Neural cell (in vitro differentiated cells): ENCODE results near the gene SNAPC2. TPM values are rescaled to one million over a fixed set of nuclear protein-coding genes. Genes with fewer than 3 reads are reported as not detected.
A peak's percentile ranks its signal among the peaks of the same experiment; 100 is the strongest.

Experiments used
- H2AFZ ChIP-seq: fragments of 200-600, 300-800 bp; sonication (generic), shearing (Covaris generic); 2 replicates; pipeline ENCODE4 v1.6.0; 2014; ENCODE audit warnings: low read depth, mild to moderate bottlenecking, antibody characterized with exemption, low read length, moderate library complexity
- H3F3A ChIP-seq: fragments of 200-600 bp; shearing (Covaris generic); 2 replicates; pipeline ENCODE4 v1.6.1; 2016; ENCODE audit warnings: mild to moderate bottlenecking, moderate library complexity, mixed read lengths, antibody characterized with exemption, low read length; ENCODE audit not compliant: insufficient read depth, poor library complexity, severe bottlenecking
- H3K27ac ChIP-seq: fragments of 200-600, 300-800 bp; sonication (generic), shearing (Covaris generic); 2 replicates; pipeline ENCODE4 v1.5.1; 2014; ENCODE audit warnings: mild to moderate bottlenecking, low read length, moderate library complexity
- H3K27me3 ChIP-seq: fragments of 300-800, 200-600 bp; sonication (generic), shearing (Covaris generic); 2 replicates; pipeline ENCODE4 v1.6.0; 2014; ENCODE audit warnings: mild to moderate bottlenecking, low read depth, low read length, moderate library complexity; ENCODE audit not compliant: insufficient read depth
- H3K36me3 ChIP-seq: fragments of 300-800, 200-600 bp; sonication (generic), shearing (Covaris generic); 2 replicates; pipeline ENCODE4 v1.5.1; 2014; ENCODE audit warnings: mild to moderate bottlenecking, antibody characterized with exemption, low read length, moderate library complexity; ENCODE audit not compliant: insufficient read depth
- H3K4me2 ChIP-seq: fragments of 300-800, 200-600 bp; sonication (generic), shearing (Covaris generic); 2 replicates; pipeline ENCODE4 v1.6.0; 2014; ENCODE audit warnings: mild to moderate bottlenecking, low read length
- H3K4me3 ChIP-seq: fragments of 300-800, 200-600 bp; sonication (generic), shearing (Covaris generic); 2 replicates; pipeline ENCODE4 v1.5.1; 2014; ENCODE audit warnings: mild to moderate bottlenecking, low read length, moderate library complexity
- H3K79me2 ChIP-seq: fragments of 200-600 bp; shearing (Covaris generic); replicated peaks from 2 replicates; pipeline ENCODE4 v1.6.0; 2014; ENCODE audit warnings: mild to moderate bottlenecking, low read length, moderate library complexity; ENCODE audit not compliant: insufficient read depth
- H3K9ac ChIP-seq: fragments of 300-800, 200-600 bp; sonication (generic), shearing (Covaris generic); 2 replicates; pipeline ENCODE4 v1.6.1; 2016; ENCODE audit warnings: mild to moderate bottlenecking, low read length, mixed read lengths
- H3K9me2 ChIP-seq: fragments of 200-600 bp; shearing (Covaris generic); 2 replicates; pipeline ENCODE4 v1.6.1; 2016; ENCODE audit warnings: mild to moderate bottlenecking, low read length, mixed read lengths; ENCODE audit not compliant: insufficient read depth
- H3K9me3 ChIP-seq: fragments of 200-600, 300-800 bp; sonication (generic), shearing (Covaris generic); 2 replicates; pipeline ENCODE4 v1.6.1; 2016; ENCODE audit warnings: mild to moderate bottlenecking, mixed run types, low read length, moderate library complexity, mixed read lengths
- H4K20me1 ChIP-seq: fragments of 200-600 bp; shearing (Covaris generic); 2 replicates; pipeline ENCODE4 v1.6.1; 2016; ENCODE audit warnings: mild to moderate bottlenecking, mixed run types; ENCODE audit not compliant: insufficient read depth
- EP300 ChIP-seq: fragments of 450-650 bp; conservative IDR thresholded peaks from 2 replicates; pipeline ENCODE4 v1.6.1; 2014; ENCODE audit warnings: antibody characterized with exemption, mild to moderate bottlenecking, moderate library complexity; ENCODE audit not compliant: poor library complexity, severe bottlenecking
- EZH2 ChIP-seq: fragments of 200-600, 300-800 bp; shearing (Covaris generic), sonication (generic); IDR thresholded peaks from 2 replicates; pipeline ENCODE4 v1.6.1; 2014; ENCODE audit warnings: antibody characterized with exemption, low read length, borderline replicate concordance, mild to moderate bottlenecking; ENCODE audit not compliant: insufficient read depth, poor library complexity, severe bottlenecking
- MXI1 ChIP-seq: fragments of 450-650 bp; conservative IDR thresholded peaks from 2 replicates; pipeline ENCODE4 v1.6.1; 2014; ENCODE audit warnings: antibody characterized with exemption, mild to moderate bottlenecking; ENCODE audit not compliant: poor library complexity, severe bottlenecking
- POLR2AphosphoS5 ChIP-seq: IDR thresholded peaks from 2 replicates; pipeline ENCODE4 v1.6.1; 2012
- RAD21 ChIP-seq: fragments of 450-650 bp; conservative IDR thresholded peaks from 2 replicates; pipeline ENCODE4 v1.6.1; 2014; ENCODE audit warnings: antibody characterized with exemption, mild to moderate bottlenecking, moderate library complexity
- SMC3 ChIP-seq: fragments of 450-650 bp; conservative IDR thresholded peaks from 2 replicates; pipeline ENCODE4 v1.6.1; 2014; ENCODE audit warnings: antibody characterized with exemption, mild to moderate bottlenecking, moderate library complexity; ENCODE audit not compliant: poor library complexity
- TAF1 ChIP-seq: IDR thresholded peaks from 2 replicates; pipeline ENCODE4 v1.6.1; 2012; ENCODE audit warnings: low read depth
- polyA plus RNA-seq: library from polyadenylated mRNA; depleted of rRNA; stranded (reverse); fragments of >200 nt; gene quantifications from 2 replicates; pipeline ENCODE4 v1.2.3, GENCODE V29; 2014
- TF ChIP-seq, protein P1 (sequence below): fragments of 450-650 bp; IDR thresholded peaks from 2 replicates; pipeline ENCODE4 v1.5.1; 2014; ENCODE audit warnings: antibody characterized with exemption, mild to moderate bottlenecking, moderate library complexity; ENCODE audit not compliant: poor library complexity, severe bottlenecking
- TF ChIP-seq, protein P2 (sequence below): IDR thresholded peaks from 2 replicates; pipeline ENCODE4 v1.6.1; 2012; ENCODE audit warnings: borderline replicate concordance

SNAPC2 gene
- polyA plus RNA-seq, 1 donor from 2014 or later = 12.8 TPM

GRCh38 chr19:7918615-7919421, 1.3 kb upstream of the SNAPC2 start:
- Histone ChIP-seq H3K27me3 (peaks cover 49% of the 10 kb centered on the region), H3K4me3 (no peak overlapping the region), H3K4me2 (no peak overlapping the region)

DNA sequence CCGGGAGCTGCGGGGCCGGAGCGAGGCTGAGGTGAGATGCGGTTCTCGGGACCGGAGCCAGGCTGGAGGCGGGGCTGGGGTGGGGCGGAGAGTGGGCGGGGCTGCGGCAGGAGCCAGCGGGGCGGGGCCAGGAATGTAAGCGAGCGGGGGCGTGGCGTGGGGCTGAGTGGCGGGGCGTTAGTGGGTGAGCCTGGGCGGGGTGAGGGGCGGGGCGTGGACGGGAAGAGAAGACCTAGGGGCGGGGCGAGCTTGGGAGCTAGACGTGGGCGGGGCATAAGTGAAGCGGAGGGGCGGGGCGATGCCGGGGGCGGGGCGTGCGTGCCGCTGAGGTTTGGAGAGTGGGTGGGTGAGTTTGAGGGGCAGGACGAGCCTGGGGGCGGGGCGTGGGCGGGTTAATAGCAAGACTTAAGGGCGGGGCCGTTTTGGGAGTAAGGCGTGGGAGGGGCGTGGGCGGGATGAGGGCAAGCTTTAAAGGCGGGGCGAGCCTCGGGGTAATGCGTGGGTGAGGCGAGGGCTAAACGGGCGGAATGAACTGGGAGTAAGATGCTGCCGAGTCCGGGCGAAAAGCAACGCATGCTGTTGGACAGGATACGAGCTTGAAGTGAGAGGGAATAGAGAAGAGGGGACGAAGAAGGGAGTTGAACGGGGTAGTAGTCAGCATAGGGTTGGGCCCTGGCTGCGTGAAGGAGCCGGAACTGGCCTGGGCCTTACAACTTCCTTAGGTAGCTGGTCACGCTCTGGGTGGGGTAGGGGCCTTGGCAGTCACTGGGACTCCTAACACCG, 572 bp downstream of the SNAPC2 start:
- H3K4me3 ChIP-seq = peak overlapping the region; percentile 85
- peaks cover 10% of the 10 kb centered on the region for H4K20me1 ChIP-seq
- no peaks in the 10 kb centered on the region for H3K36me3 ChIP-seq
- peak overlapping the region; percentile 13 for H3K4me2 ChIP-seq
- peak overlapping the region; percentile 33 for H2AFZ ChIP-seq
- peak overlapping the region; percentile 81 for H3K27ac ChIP-seq
- no peaks in the 10 kb centered on the region for H3K9me2 ChIP-seq
- peaks cover 31% of the 10 kb centered on the region for H3K27me3 ChIP-seq
- H3K79me2 ChIP-seq = peaks cover 14% of the 10 kb centered on the region
- H3K9ac ChIP-seq = peak overlapping the region; percentile 85
- no peaks in the 10 kb centered on the region for H3F3A ChIP-seq
- no peaks in the 10 kb centered on the region for H3K9me3 ChIP-seq
- no peak for TF ChIP-seq RAD21
- no peak for TF ChIP-seq TAF1
- no peak for TF ChIP-seq POLR2AphosphoS5
- no peak for TF ChIP-seq SMC3
- TF ChIP-seq, protein P1, sequence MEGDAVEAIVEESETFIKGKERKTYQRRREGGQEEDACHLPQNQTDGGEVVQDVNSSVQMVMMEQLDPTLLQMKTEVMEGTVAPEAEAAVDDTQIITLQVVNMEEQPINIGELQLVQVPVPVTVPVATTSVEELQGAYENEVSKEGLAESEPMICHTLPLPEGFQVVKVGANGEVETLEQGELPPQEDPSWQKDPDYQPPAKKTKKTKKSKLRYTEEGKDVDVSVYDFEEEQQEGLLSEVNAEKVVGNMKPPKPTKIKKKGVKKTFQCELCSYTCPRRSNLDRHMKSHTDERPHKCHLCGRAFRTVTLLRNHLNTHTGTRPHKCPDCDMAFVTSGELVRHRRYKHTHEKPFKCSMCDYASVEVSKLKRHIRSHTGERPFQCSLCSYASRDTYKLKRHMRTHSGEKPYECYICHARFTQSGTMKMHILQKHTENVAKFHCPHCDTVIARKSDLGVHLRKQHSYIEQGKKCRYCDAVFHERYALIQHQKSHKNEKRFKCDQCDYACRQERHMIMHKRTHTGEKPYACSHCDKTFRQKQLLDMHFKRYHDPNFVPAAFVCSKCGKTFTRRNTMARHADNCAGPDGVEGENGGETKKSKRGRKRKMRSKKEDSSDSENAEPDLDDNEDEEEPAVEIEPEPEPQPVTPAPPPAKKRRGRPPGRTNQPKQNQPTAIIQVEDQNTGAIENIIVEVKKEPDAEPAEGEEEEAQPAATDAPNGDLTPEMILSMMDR = no peak
- TF ChIP-seq EZH2 = no peak
- TF ChIP-seq EP300 = no peak
- no peak for TF ChIP-seq MXI1

More at GRCh38 chr19:7918615-7919421, 1.3 kb upstream of the SNAPC2 start:
- Histone ChIP-seq H3K27ac (no peak overlapping the region), H3K9ac (no peak overlapping the region), H3K79me2 (peaks cover 2% of the 10 kb centered on the region), H4K20me1 (peaks cover 6% of the 10 kb centered on the region), H3F3A (no peaks in the 10 kb centered on the region), H3K9me2 (no peaks in the 10 kb centered on the region), H2AFZ (no peak overlapping the region), H3K36me3 (no peaks in the 10 kb centered on the region), H3K9me3 (no peaks in the 10 kb centered on the region)
- TF ChIP-seq SMC3 (no peak), MXI1 (no peak), EP300 (no peak), RAD21 (no peak), TAF1 (no peak), EZH2 (no peak), POLR2AphosphoS5 (no peak)
- TF ChIP-seq, protein P2, sequence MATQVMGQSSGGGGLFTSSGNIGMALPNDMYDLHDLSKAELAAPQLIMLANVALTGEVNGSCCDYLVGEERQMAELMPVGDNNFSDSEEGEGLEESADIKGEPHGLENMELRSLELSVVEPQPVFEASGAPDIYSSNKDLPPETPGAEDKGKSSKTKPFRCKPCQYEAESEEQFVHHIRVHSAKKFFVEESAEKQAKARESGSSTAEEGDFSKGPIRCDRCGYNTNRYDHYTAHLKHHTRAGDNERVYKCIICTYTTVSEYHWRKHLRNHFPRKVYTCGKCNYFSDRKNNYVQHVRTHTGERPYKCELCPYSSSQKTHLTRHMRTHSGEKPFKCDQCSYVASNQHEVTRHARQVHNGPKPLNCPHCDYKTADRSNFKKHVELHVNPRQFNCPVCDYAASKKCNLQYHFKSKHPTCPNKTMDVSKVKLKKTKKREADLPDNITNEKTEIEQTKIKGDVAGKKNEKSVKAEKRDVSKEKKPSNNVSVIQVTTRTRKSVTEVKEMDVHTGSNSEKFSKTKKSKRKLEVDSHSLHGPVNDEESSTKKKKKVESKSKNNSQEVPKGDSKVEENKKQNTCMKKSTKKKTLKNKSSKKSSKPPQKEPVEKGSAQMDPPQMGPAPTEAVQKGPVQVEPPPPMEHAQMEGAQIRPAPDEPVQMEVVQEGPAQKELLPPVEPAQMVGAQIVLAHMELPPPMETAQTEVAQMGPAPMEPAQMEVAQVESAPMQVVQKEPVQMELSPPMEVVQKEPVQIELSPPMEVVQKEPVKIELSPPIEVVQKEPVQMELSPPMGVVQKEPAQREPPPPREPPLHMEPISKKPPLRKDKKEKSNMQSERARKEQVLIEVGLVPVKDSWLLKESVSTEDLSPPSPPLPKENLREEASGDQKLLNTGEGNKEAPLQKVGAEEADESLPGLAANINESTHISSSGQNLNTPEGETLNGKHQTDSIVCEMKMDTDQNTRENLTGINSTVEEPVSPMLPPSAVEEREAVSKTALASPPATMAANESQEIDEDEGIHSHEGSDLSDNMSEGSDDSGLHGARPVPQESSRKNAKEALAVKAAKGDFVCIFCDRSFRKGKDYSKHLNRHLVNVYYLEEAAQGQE = no peak
- TF ChIP-seq, protein P1 = no peak
